Measurements from ENCODE around the gene CACHD1. TPM values are rescaled to one million over a fixed set of nuclear protein-coding genes. Genes with fewer than 3 reads are reported as not detected.

CACHD1 gene
- total and polyA plus RNA-seq, 2 of the 8 experiments (the other 6 are each of a cell fraction or from before 2014, with no cell fraction given), result 22.2 to 42.5 TPM

DNA sequence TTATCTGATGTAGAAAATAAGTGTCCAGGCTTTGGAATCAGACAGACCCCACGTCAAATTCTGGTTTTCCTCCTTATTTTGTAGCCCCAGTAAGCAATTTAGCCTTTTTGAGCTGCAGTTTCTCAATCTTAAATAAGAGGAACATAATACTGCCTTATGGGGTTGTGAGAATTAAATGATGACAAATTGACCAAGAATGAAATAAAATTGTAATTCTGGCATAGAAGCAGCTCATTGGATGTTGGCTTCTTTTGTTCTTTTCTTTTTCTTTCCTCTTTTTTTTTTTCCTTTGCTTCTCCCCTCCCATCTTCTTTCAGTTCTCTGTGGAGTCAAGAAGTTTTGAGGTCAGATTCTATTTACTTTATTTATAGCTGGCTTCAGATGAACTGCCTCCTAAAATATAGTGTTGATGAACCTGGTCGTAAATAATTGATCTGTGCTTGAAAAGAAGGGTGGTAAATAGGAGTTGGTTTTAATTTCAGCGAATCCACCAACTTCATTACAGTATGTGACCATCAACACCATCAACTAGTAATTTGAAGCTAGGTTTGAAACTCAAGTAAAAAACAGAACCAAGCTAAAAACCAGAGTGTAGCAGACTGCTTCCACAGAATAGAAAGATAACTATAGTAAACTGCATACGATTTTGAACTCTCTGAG is 81.1 kb downstream of the CACHD1 start:
- H3K27me3 ChIP-seq (replicated peaks in 1 of 4; ENCODE audit: control insufficient read depth in 3 of 4, extremely low read depth in 1 of 4, insufficient read depth in 3 of 4, low read length in 3 of 4), result no peaks in the 10 kb centered on the region
- 66% methylated on average over 4 of the region's 4 CpGs; no CpG with 5 or more reads in 1 of the 2 experiments for WGBS, 2 experiments (ENCODE audit: extremely low coverage in 1 of 2, insufficient coverage in 1 of 2, insufficient read length in 1 of 2, insufficient replicate concordance in 2 of 2, low coverage in 1 of 2, low lambda C conversion rate in 2 of 2, missing lambda C conversion rate in 1 of 2)
- peaks cover 0 to 10% of the 10 kb centered on the region in 2 experiments for H4K20me1 ChIP-seq (replicated peaks in 1 of 2; ENCODE audit: control insufficient read depth in 1 of 2, insufficient read depth in 2 of 2, low read length in 2 of 2)
- no peak overlapping the region for H3K23ac ChIP-seq (ENCODE audit: insufficient read length)
- H2BK120ac ChIP-seq (replicated peaks; ENCODE audit: low read depth, low read length), result no peak overlapping the region
- H4K91ac ChIP-seq (replicated peaks; ENCODE audit: insufficient read length, low read length), result no peak overlapping the region
- H2BK5ac ChIP-seq (ENCODE audit: low read depth, low read length), result no peak overlapping the region
- FAIRE-seq (no peak), DNase-seq (ENCODE audit: low read depth in 1 of 2, low spot score in 2 of 2) (no peak)
- H3K4me1 ChIP-seq (replicated peaks in 1 of 4; ENCODE audit: control insufficient read depth in 3 of 4, insufficient read depth in 4 of 4, low read length in 3 of 4), result no peaks in the 10 kb centered on the region; a peak in 2 of 7 replicates
- H3K79me1 ChIP-seq (ENCODE audit: low read depth, low read length), result no peaks in the 10 kb centered on the region; the same call in 1 of the 2 replicates
- ChIA-PET CTCF (ENCODE audit: partially characterized antibody) (interaction anchor here (0.7 to 1.4 kb wide), 3 partner anchors 51 to 124 kb away, joined by 3 to 4 read pairs (median 3); no protein-coding TSS in a partner anchor), POLR2A (ENCODE audit: partially characterized antibody) (interaction anchor here (0.8 kb wide), 1 partner anchor 34 kb away, joined by 3 read pairs; no protein-coding TSS in a partner anchor)
- no peak overlapping the region for H2BK15ac ChIP-seq (ENCODE audit: low read length)
- peaks cover 0 to 13% (median 7%) of the 10 kb centered on the region in 4 experiments; a peak in 3 of 8 replicates for H3K36me3 ChIP-seq (ENCODE audit: control insufficient read depth in 2 of 4, insufficient read depth in 4 of 4, low read length in 3 of 4)
- H2BK12ac ChIP-seq (ENCODE audit: low read depth, low read length), result no peak overlapping the region
- no peak overlapping the region for H2AFZ ChIP-seq (ENCODE audit: low read length)
- H3K4me3 ChIP-seq (ENCODE audit: extremely low read depth in 1 of 4, insufficient read depth in 2 of 4, low read depth in 3 of 4, low read length in 4 of 4), result no peak overlapping the region
- no peak overlapping the region for H2BK20ac ChIP-seq (ENCODE audit: low read length)
- no peaks in the 10 kb centered on the region for H3K23me2 ChIP-seq (ENCODE audit: low read depth, low read length)
- no peak overlapping the region for H4K5ac ChIP-seq (ENCODE audit: insufficient read length, low read depth, low read length)
- no peak overlapping the region for H3K4me2 ChIP-seq (ENCODE audit: insufficient read depth in 1 of 2, low read depth in 2 of 2, low read length in 2 of 2)
- no peak overlapping the region for H3K9ac ChIP-seq (replicated peaks in 1 of 4; ENCODE audit: extremely low read depth in 1 of 4, low read depth in 3 of 4, low read length in 3 of 4)
- H3K79me2 ChIP-seq (ENCODE audit: control insufficient read depth in 1 of 2, insufficient read depth in 2 of 2, low read length in 2 of 2), result peaks cover 4 to 70% of the 10 kb centered on the region in 2 experiments; a peak in 3 of 4 replicates
- no peak overlapping the region for H3K4ac ChIP-seq (replicated peaks; ENCODE audit: insufficient read length, low read depth, low read length)
- H3K27ac ChIP-seq (ENCODE audit: low read depth, low read length), result no peak overlapping the region
- no peak overlapping the region for H2AK5ac ChIP-seq (ENCODE audit: low read depth, low read length)
- no peak overlapping the region for H4K8ac ChIP-seq (ENCODE audit: extremely low read depth, insufficient read depth, low read length)
- no peak overlapping the region for H3K14ac ChIP-seq (ENCODE audit: insufficient read length)
- no peaks in the 10 kb centered on the region for H3K9me3 ChIP-seq (ENCODE audit: insufficient read depth in 2 of 2, low read depth in 1 of 2, low read length in 1 of 2)
- no peak overlapping the region for H3K18ac ChIP-seq (ENCODE audit: extremely low read depth, low read length)
- no peak overlapping the region for H3K56ac ChIP-seq (replicated peaks; ENCODE audit: insufficient read length, low read depth, low read length)
- TF ChIP-seq RNF2 (IDR thresholded peaks at IDR 0.05; ENCODE audit: borderline replicate concordance, low read depth, low read length, missing control alignments, poor library complexity, severe bottlenecking) (no peak), SP1 (IDR thresholded peaks at IDR 0.05; ENCODE audit: low read depth, low read length) (no peak), POU5F1 (IDR thresholded peaks at IDR 0.05; ENCODE audit: low read depth, low read length) (no peak), SP4 (IDR thresholded peaks at IDR 0.05; ENCODE audit: low read length) (no peak), SAP30 (IDR thresholded peaks at IDR 0.05; ENCODE audit: insufficient read depth, insufficient replicate concordance, low read length) (no peak), JUND (IDR thresholded peaks at IDR 0.05; ENCODE audit: low read length) (no peak), POLR2AphosphoS5 (IDR thresholded peaks at IDR 0.05; ENCODE audit: low read depth, low read length) (no peak), YY1 (IDR thresholded peaks at IDR 0.05; ENCODE audit: low read depth, low read length) (no peak), FOSL1 (IDR thresholded peaks at IDR 0.05; ENCODE audit: insufficient read depth, low read depth, low read length) (no peak), EZH2 (IDR thresholded peaks at IDR 0.05; ENCODE audit: low read depth, low read length, severe bottlenecking) (no peak), CREB1 (IDR thresholded peaks at IDR 0.05) (no peak), ASH2L (IDR thresholded peaks at IDR 0.05; ENCODE audit: low read length) (no peak), GABPA (IDR thresholded peaks at IDR 0.05; ENCODE audit: borderline replicate concordance, insufficient read depth, low read length) (no peak), BCL11A (IDR thresholded peaks at IDR 0.05; ENCODE audit: low read depth in 2 of 2, low read length in 2 of 2) (no peak)

Measured in H1 (cell line).